Measurements from ENCODE around the gene ACER2. TPM values are rescaled to one million over a fixed set of nuclear protein-coding genes. Genes with fewer than 3 reads are reported as not detected.

The ACER2 gene
- total and polyA plus RNA-seq, 8 donors: 0.23 to 54.3 (median 20.5) TPM; not detected in 1

- 15 to 22% (median 22%) methylated on average over 19 of the region's 19 CpGs for WGBS, 5 donors
- Histone ChIP-seq H3K9me3 (no peaks in the 10 kb centered on the region), H3K36me3 (no peaks in the 10 kb centered on the region), H3K27me3 (peaks cover 0 to 6% (median 0%) of the 10 kb centered on the region in 3 donors), H3K4me3 (peak overlapping the region; percentile 14 to 31 (median 25)), H3K27ac (peak overlapping the region; percentile 20 to 69 (median 60)), H3K4me1 (peaks cover 4 to 13% (median 9%) of the 10 kb centered on the region in 4 donors)
- TF ChIP-seq, protein P1, sequence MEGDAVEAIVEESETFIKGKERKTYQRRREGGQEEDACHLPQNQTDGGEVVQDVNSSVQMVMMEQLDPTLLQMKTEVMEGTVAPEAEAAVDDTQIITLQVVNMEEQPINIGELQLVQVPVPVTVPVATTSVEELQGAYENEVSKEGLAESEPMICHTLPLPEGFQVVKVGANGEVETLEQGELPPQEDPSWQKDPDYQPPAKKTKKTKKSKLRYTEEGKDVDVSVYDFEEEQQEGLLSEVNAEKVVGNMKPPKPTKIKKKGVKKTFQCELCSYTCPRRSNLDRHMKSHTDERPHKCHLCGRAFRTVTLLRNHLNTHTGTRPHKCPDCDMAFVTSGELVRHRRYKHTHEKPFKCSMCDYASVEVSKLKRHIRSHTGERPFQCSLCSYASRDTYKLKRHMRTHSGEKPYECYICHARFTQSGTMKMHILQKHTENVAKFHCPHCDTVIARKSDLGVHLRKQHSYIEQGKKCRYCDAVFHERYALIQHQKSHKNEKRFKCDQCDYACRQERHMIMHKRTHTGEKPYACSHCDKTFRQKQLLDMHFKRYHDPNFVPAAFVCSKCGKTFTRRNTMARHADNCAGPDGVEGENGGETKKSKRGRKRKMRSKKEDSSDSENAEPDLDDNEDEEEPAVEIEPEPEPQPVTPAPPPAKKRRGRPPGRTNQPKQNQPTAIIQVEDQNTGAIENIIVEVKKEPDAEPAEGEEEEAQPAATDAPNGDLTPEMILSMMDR (IDR thresholded peaks at IDR 0.05): peak in 5 of 7 experiments; percentile 44 to 71 (median 50)
- TF ChIP-seq POLR2AphosphoS5 (IDR thresholded peaks at IDR 0.05) (peak in 1 of 3 donors; percentile 6), POLR2A (IDR thresholded peaks at IDR 0.05) (no peak)
- DNase-seq: peak; percentile 32 to 80
- intact Hi-C loops (cut with DNase I; ENCODE audit: low total_unique reads): no loop called here
These were observed 84.5 kb downstream of the ACER2 start for GRCh38 chr9:19493174-19493811.

DNA sequence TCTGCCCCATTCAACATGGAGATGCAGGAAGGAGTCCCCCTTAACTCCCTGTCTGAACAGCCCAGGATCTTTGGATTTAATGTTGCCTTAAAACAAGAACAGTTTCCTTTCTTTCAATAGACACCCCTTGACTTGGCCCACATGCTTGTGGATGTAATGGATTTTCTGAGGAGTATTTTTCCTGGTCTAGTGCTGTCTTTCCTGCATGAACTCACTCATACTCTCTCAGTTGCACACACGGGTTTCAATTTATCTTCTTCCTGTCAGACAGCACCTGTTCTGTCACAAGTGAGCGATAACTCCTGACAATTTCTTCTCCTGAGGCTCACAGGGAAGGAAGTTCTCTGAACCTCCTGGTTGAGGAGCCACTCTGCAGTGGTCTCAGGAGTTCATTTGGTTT is 85.1 kb downstream of the ACER2 start:
- no peak for DNase-seq
- Histone ChIP-seq H3K36me3 (no peaks in the 10 kb centered on the region), H3K4me3 (peak overlapping the region in 1 of 4 donors; percentile 31), H3K27me3 (peaks cover 0 to 6% (median 0%) of the 10 kb centered on the region in 3 donors), H3K4me1 (peaks cover 4 to 13% (median 9%) of the 10 kb centered on the region in 4 donors), H3K27ac (peak overlapping the region in 4 of 5 donors; percentile 52 to 69 (median 64)), H3K9me3 (no peaks in the 10 kb centered on the region)
- WGBS, 5 donors: 41 to 62% (median 50%) methylated on average over 2 of the region's 2 CpGs
- TF ChIP-seq, protein P1 (IDR thresholded peaks at IDR 0.05): no peak
- TF ChIP-seq EP300 (IDR thresholded peaks at IDR 0.05) (no peak), POLR2AphosphoS5 (IDR thresholded peaks at IDR 0.05) (no peak), POLR2A (IDR thresholded peaks at IDR 0.05) (no peak)
- intact Hi-C loops (cut with DNase I; ENCODE audit: low total_unique reads): no loop called here

DNA sequence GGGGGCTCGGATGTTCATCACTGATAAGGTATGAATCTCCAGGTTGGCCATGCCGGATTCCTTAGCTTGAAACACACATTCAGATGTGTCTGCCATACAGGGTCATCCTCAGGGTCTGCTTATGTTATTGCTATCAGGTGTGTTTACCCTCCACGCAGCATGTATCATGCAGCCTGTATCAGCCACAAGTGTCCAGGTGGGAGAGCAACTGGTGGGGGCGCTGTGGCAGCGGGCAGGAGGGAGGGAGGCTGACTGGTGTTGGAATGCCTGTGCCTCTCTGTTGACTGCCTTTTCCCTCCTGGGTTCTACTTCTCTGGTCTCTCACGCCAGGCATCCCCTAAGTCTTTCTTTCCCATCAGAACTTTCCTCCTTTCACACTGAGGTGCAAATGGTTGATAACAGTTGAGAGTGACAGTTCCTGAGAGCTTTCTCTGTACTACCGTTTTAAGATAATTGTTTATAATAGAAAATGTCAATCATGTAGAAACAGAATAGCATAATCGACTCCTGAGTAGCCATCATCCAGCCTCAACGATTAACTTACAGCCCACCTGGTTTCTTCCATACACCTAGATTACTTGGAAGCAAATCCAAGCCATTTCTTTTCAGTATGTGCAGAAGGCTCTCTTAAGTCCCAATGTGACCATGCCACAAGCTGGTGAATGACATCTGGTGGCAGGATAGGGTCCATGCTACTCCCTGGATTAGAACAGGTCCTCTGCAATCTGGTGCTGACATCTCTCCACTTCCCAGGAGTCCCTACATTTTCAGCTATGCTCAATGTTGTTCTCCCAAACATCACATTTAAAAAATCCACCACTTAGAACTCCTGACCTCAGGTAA is 86.6 kb downstream of the ACER2 start:
- TF ChIP-seq POLR2AphosphoS5 (IDR thresholded peaks at IDR 0.05): no peak
- TF ChIP-seq POLR2A (IDR thresholded peaks at IDR 0.05): no peak
- TF ChIP-seq, protein P1 (IDR thresholded peaks at IDR 0.05): no peak
- TF ChIP-seq EP300 (IDR thresholded peaks at IDR 0.05): no peak
- H3K27me3 ChIP-seq: peaks cover 0 to 6% (median 0%) of the 10 kb centered on the region in 3 donors
- intact Hi-C loops (cut with DNase I; ENCODE audit: low total_unique reads): no loop called here
- H3K36me3 ChIP-seq: no peaks in the 10 kb centered on the region
- H3K4me3 ChIP-seq: no peak overlapping the region
- H3K27ac ChIP-seq: no peak overlapping the region
- WGBS, 5 donors: 53 to 70% (median 56%) methylated on average over 9 of the region's 9 CpGs
- no peaks in the 10 kb centered on the region for H3K9me3 ChIP-seq
- no peak for DNase-seq
- H3K4me1 ChIP-seq: peaks cover 4 to 13% (median 9%) of the 10 kb centered on the region in 4 donors

DNA sequence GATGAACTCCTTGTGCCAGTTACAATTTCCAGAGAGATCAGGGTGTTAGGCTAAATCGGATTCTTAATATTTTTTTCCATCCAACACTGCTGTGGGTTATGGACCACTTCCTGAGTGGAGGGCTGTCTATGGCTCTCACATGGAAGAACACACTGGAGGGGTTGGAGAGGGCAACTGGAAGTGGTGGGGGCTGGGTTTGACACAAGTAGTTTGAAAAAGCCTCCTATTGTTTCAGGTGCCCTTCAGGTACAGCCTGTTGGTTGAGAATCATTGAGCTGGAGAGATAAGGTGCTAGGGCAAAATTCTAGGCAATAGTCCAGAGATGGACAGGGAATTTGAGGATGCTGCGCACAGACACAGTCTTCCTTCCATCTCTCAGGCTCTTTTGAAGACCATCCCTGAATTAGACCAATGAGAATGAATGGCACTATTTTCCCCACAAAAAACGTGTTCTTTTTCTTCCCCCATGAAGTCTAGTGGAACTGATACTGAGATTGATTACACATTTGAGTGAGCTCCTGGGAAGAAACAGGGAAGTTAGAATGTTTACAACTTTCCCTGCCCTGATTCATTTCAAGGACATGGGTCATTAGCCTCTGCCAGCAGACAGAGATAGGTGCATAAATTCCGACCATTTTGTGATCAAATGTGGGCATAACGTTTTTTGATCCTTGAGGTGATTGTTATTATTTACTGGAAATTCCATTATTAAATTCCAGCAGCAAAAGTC is 87.7 kb downstream of the ACER2 start:
- no peaks in the 10 kb centered on the region for H3K9me3 ChIP-seq
- no peak for TF ChIP-seq POLR2A (IDR thresholded peaks at IDR 0.05)
- no peak for TF ChIP-seq POLR2AphosphoS5 (IDR thresholded peaks at IDR 0.05)
- no peak for TF ChIP-seq EP300 (IDR thresholded peaks at IDR 0.05)
- TF ChIP-seq, protein P1 (IDR thresholded peaks at IDR 0.05): no peak
- no peak for DNase-seq
- peaks cover 0 to 6% (median 0%) of the 10 kb centered on the region in 3 donors for H3K27me3 ChIP-seq
- WGBS, 5 donors: 56 to 68% (median 61%) methylated on average over 5 of the region's 5 CpGs
- no peak overlapping the region for H3K4me3 ChIP-seq
- H3K36me3 ChIP-seq: no peaks in the 10 kb centered on the region
- H3K4me1 ChIP-seq: peaks cover 4 to 13% (median 9%) of the 10 kb centered on the region in 4 donors
- intact Hi-C loops (cut with DNase I; ENCODE audit: low total_unique reads): no loop called here
- H3K27ac ChIP-seq: no peak overlapping the region

Data from stomach (tissue), 9 donors.